Mesendoderm (in vitro differentiated cells): ENCODE data around the gene CENPX.
A peak's percentile ranks its signal among the peaks of the same experiment; 100 is the strongest.

Experiments used
- DNase-seq: peaks from one replicate; pipeline ENCODE4 v3.0.0; 2013
- H2AK5ac ChIP-seq: 2 replicates; pipeline ENCODE4 v1.6.1; 2013; ENCODE audit warnings: low read length, inconsistent platforms
- H2BK120ac ChIP-seq: 2 replicates; pipeline ENCODE4 v1.6.1; 2013; ENCODE audit warnings: low read depth, mild to moderate bottlenecking, low read length, moderate library complexity, mixed read lengths
- H2BK15ac ChIP-seq: replicated peaks from 2 replicates; pipeline ENCODE4 v1.6.1; 2013; ENCODE audit warnings: low read depth, mild to moderate bottlenecking, moderate library complexity
- H2BK5ac ChIP-seq: 2 replicates; pipeline ENCODE4 v1.6.1; 2013; ENCODE audit warnings: low read length, inconsistent platforms
- H3K18ac ChIP-seq: 2 replicates; pipeline ENCODE4 v1.6.1; 2013; ENCODE audit warnings: mild to moderate bottlenecking, low read length, mixed read lengths
- H3K23ac ChIP-seq: one replicate; pipeline ENCODE4 v1.6.1; 2013; ENCODE audit warnings: low read length
- H3K27ac ChIP-seq: 2 replicates; pipeline ENCODE4 v1.5.1; 2013; ENCODE audit warnings: low read depth, mild to moderate bottlenecking, inconsistent platforms, low read length, moderate library complexity
- H3K27me3 ChIP-seq: 2 replicates; pipeline ENCODE4 v1.6.1; 2013; ENCODE audit warnings: low read length, control low read depth, mild to moderate bottlenecking, inconsistent platforms; ENCODE audit not compliant: insufficient read depth, poor library complexity
- H3K36me3 ChIP-seq: 2 replicates; pipeline ENCODE4 v1.6.1; 2013; ENCODE audit warnings: low read length, inconsistent platforms; ENCODE audit not compliant: control insufficient read depth, insufficient read depth
- H3K4ac ChIP-seq: one replicate; pipeline ENCODE4 v1.6.1; 2013; ENCODE audit warnings: low read depth, mild to moderate bottlenecking, low read length, moderate library complexity
- H3K4me1 ChIP-seq: 2 replicates; pipeline ENCODE4 v1.6.1; 2013; ENCODE audit warnings: low read depth, low read length, inconsistent platforms; ENCODE audit not compliant: control insufficient read depth
- H3K4me2 ChIP-seq: 2 replicates; pipeline ENCODE4 v1.6.1; 2013; ENCODE audit warnings: low read length
- H3K4me3 ChIP-seq: 2 replicates; pipeline ENCODE4 v1.5.1; 2013; ENCODE audit warnings: mild to moderate bottlenecking, low read length
- H3K56ac ChIP-seq: one replicate; pipeline ENCODE4 v1.6.1; 2013; ENCODE audit warnings: low read length
- H3K79me1 ChIP-seq: 2 replicates; pipeline ENCODE4 v1.6.1; 2013; ENCODE audit warnings: low read length, inconsistent platforms
- H3K79me2 ChIP-seq: 2 replicates; pipeline ENCODE4 v1.6.1; 2013; ENCODE audit warnings: mild to moderate bottlenecking, low read length; ENCODE audit not compliant: control insufficient read depth, insufficient read depth
- H3K9ac ChIP-seq: 2 replicates; pipeline ENCODE4 v1.6.1; 2013; ENCODE audit warnings: low read length, inconsistent platforms
- H4K5ac ChIP-seq: one replicate; pipeline ENCODE4 v1.6.1; 2013; ENCODE audit warnings: low read length
- H4K8ac ChIP-seq: one replicate; pipeline ENCODE4 v1.6.1; 2013; ENCODE audit warnings: low read depth, mild to moderate bottlenecking, control low read depth, low read length, moderate library complexity
- WGBS: extraction: QIAGEN DNeasy Blood & Tissue Kit; methylation state at CpG from one replicate; pipeline ENCODE4 v1.1.7; 2013; ENCODE audit warnings: low lambda C conversion rate, missing lambda C conversion rate; ENCODE audit not compliant: insufficient coverage; ENCODE audit errors: extremely low coverage; 5-methylcytosine and 5-hydroxymethylcytosine counted together

Gene CENPX

GRCh38 chr17:82006468-82007227 lies 16.0 kb downstream of the CENPX start:
- Histone ChIP-seq H2BK15ac (no peak overlapping the region), H3K79me1 (peaks cover 2% of the 10 kb centered on the region), H3K4me1 (no peaks in the 10 kb centered on the region), H3K27me3 (no peaks in the 10 kb centered on the region), H3K56ac (no peak overlapping the region), H2BK5ac (no peak overlapping the region), H3K4me3 (no peak overlapping the region), H3K27ac (no peak overlapping the region), H2BK120ac (no peak overlapping the region), H3K4me2 (no peak overlapping the region), H4K5ac (no peak overlapping the region), H3K79me2 (no peaks in the 10 kb centered on the region), H3K9ac (no peak overlapping the region), H3K4ac (no peak overlapping the region), H3K18ac (no peak overlapping the region), H4K8ac (no peak overlapping the region), H3K36me3 (no peaks in the 10 kb centered on the region), H2AK5ac (no peak overlapping the region), H3K23ac (no peak overlapping the region)
- WGBS, result no CpG with 5 or more reads among the region's 24 CpGs
- DNase-seq, result no peak

GRCh38 chr17:82005701-82006348 lies 16.9 kb downstream of the CENPX start:
- no CpG with 5 or more reads among the region's 30 CpGs for WGBS
- no peaks in the 10 kb centered on the region for H3K36me3 ChIP-seq
- no peak overlapping the region for H3K4me2 ChIP-seq
- H3K79me1 ChIP-seq, result peaks cover 2% of the 10 kb centered on the region
- H3K4ac ChIP-seq, result no peak overlapping the region
- H3K9ac ChIP-seq, result no peak overlapping the region
- no peak overlapping the region for H3K27ac ChIP-seq
- no peak for DNase-seq
- H2BK15ac ChIP-seq, result no peak overlapping the region
- no peak overlapping the region for H3K18ac ChIP-seq
- H2BK5ac ChIP-seq, result no peak overlapping the region
- no peak overlapping the region for H2AK5ac ChIP-seq
- no peak overlapping the region for H2BK120ac ChIP-seq
- H3K4me3 ChIP-seq, result no peak overlapping the region
- H3K4me1 ChIP-seq, result no peaks in the 10 kb centered on the region
- no peak overlapping the region for H4K5ac ChIP-seq
- H3K27me3 ChIP-seq, result no peaks in the 10 kb centered on the region
- no peaks in the 10 kb centered on the region for H3K79me2 ChIP-seq
- no peak overlapping the region for H4K8ac ChIP-seq
- H3K56ac ChIP-seq, result no peak overlapping the region
- no peak overlapping the region for H3K23ac ChIP-seq

DNA sequence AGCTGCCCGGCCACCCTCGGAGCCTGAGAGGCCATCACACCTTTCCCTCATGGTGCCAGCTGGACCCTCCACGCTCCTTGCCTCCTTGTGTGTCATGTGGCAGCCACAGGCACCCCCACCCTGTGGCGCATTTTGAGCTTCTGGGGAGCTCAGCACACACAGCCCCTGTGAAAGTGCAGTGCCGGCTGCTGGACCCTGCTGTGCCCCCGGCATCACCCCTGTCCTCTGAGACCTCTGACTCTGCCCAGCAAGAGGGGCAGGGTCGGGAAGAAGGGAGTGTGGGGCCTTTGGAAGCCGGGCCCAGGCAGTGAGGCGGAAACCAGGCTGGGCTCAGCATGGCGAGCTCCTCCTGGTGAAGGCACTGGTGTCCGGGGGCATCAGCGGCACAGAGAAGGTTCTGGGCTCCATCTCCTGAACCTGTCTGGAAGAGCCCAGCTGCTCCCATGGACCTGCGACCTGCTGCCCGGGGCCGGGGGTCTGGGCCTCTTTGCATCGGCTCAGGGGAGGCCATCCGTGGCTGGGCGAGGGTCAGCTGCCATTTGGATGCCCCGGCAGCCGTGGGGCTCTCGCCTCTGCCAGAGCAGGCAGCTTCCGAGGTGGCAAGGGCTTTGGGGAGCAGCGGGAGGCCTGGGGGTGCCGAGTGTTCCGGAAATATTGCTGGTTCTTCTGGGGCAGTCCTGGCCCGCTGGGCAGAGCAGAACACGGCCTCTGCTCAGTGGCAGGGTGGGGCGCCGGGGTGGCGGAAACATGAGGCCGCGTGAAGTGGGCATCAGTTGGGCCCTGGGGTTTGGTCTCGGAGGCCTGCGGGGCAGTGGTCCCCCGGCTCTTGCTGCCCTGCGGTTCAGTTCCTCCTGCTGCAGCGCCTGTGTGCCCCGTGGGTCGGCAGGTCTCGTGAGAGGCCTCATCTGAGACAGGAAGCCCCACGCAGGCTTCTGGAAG lies 17.9 kb downstream of the CENPX start:
- Histone ChIP-seq H3K36me3 (no peaks in the 10 kb centered on the region), H4K8ac (no peak overlapping the region), H2BK120ac (no peak overlapping the region), H3K18ac (peak overlapping the region; percentile 9), H3K4me1 (no peaks in the 10 kb centered on the region), H3K27ac (no peak overlapping the region), H3K9ac (no peak overlapping the region), H3K79me2 (no peaks in the 10 kb centered on the region), H3K56ac (no peak overlapping the region), H3K4me3 (no peak overlapping the region), H4K5ac (no peak overlapping the region), H2BK15ac (no peak overlapping the region), H3K79me1 (peaks cover 2% of the 10 kb centered on the region), H2BK5ac (no peak overlapping the region), H3K4ac (peak overlapping the region; percentile 8), H3K27me3 (no peaks in the 10 kb centered on the region), H3K4me2 (no peak overlapping the region), H3K23ac (no peak overlapping the region), H2AK5ac (no peak overlapping the region)
- no peak for DNase-seq
- no CpG with 5 or more reads among the region's 41 CpGs for WGBS

DNA sequence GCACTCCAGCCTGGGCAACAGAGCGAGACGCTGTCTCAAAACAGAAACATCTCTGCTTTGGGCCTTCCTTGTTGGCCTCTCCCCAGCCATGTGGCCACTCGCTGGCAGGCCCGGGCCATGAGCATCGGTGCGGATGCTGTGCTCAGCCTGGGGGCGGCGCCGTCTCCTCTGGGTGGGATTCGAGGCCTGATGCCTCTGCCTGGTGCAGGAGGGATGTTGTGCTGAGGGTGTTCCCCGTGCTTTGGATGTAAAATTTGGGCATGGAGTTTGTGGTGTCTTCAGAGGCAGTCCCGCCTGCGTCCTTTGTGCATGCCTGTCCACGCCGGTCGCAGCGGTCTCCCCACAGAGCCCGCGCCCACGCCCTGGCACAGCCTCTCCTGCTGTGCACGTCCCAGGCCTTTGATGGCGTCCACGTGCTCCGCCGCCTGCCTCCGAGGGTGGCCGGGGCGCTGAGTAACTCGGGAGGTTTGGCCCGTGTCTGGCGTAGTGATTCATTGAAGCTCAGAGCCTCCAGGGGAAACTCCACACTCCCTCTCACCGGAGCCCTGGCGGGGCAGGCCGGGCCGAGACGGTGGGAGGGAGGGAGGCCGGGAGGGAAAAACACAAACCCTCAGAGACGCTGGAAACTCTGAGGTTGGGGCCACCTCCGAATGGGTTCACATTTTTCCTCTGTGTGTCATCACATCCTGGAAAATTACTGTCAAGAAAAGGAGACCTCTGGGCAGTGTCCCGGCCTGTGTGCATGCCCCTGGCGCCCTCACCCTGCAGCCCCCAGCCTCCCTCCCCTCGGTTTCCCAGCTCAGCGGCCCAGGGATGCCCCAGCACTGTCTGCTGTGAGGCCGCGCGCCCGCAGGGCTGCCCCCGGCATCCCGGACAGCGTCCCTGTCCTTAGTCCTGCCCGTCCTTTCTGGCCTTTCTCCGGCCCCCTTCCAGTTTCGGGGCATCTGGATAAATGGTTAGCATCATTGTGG lies 19.0 kb downstream of the CENPX start:
- Histone ChIP-seq H4K8ac (no peak overlapping the region), H2BK15ac (no peak overlapping the region), H3K4ac (no peak overlapping the region), H3K18ac (peak overlapping the region; percentile 9), H4K5ac (no peak overlapping the region), H3K23ac (no peak overlapping the region), H3K4me1 (no peaks in the 10 kb centered on the region), H3K27me3 (no peaks in the 10 kb centered on the region), H3K27ac (peak overlapping the region; percentile 73), H2BK5ac (peak overlapping the region; percentile 50), H3K56ac (peak overlapping the region; percentile 25), H3K4me2 (no peak overlapping the region), H3K4me3 (no peak overlapping the region), H2AK5ac (no peak overlapping the region), H2BK120ac (no peak overlapping the region), H3K9ac (peak overlapping the region; percentile 27), H3K36me3 (no peaks in the 10 kb centered on the region), H3K79me2 (no peaks in the 10 kb centered on the region), H3K79me1 (peaks cover 2% of the 10 kb centered on the region)
- peak; percentile 87 for DNase-seq
- no CpG with 5 or more reads among the region's 53 CpGs for WGBS

DNA sequence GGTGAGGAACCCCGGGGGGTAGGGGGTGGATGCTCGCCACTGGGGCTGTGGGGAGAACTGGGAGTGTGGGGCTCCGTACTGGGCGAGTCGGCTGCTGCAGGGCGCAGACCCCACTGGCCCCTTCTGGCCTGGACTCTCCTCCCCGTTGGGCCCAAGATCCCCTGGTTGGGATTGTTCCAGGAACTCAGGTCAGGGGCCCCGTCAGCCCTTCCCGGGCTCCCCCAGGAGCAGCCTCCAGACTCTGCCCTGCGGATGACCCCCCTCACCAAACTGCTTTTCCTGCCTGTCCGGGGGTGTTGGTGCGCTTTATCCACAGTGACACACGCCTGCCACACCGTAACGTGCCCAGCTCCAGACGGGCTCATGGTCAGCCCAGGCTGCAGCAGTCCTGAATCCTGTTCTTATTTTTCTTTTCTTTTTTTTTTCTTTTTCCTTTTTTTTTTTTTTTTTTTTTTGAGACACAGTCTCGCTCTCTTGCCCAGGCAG lies 21.1 kb downstream of the CENPX start:
- no peak overlapping the region for H3K23ac ChIP-seq
- H2BK15ac ChIP-seq, result no peak overlapping the region
- no peak overlapping the region for H3K9ac ChIP-seq
- peaks cover 2% of the 10 kb centered on the region for H3K79me1 ChIP-seq
- no peak overlapping the region for H3K56ac ChIP-seq
- no peak overlapping the region for H3K4me2 ChIP-seq
- no peaks in the 10 kb centered on the region for H3K79me2 ChIP-seq
- no peak for DNase-seq
- no peaks in the 10 kb centered on the region for H3K27me3 ChIP-seq
- H3K4me3 ChIP-seq, result no peak overlapping the region
- no CpG with 5 or more reads among the region's 17 CpGs for WGBS
- no peak overlapping the region for H2AK5ac ChIP-seq
- H3K36me3 ChIP-seq, result no peaks in the 10 kb centered on the region
- no peak overlapping the region for H3K4ac ChIP-seq
- H3K27ac ChIP-seq, result no peak overlapping the region
- no peaks in the 10 kb centered on the region for H3K4me1 ChIP-seq
- no peak overlapping the region for H3K18ac ChIP-seq
- no peak overlapping the region for H4K8ac ChIP-seq
- H2BK120ac ChIP-seq, result no peak overlapping the region
- H2BK5ac ChIP-seq, result no peak overlapping the region
- H4K5ac ChIP-seq, result no peak overlapping the region
